NCI-H82 treated with DMSO at 0.1 percent for 48 hours (cell line): ENCODE measurements around the gene CCL25.

Source experiments
- DNase-seq: peaks from one replicate; lab custom pipeline; 2025; ENCODE audit not compliant: unreplicated experiment; lab: John Stamatoyannopoulos, UW

CCL25 gene

DNA sequence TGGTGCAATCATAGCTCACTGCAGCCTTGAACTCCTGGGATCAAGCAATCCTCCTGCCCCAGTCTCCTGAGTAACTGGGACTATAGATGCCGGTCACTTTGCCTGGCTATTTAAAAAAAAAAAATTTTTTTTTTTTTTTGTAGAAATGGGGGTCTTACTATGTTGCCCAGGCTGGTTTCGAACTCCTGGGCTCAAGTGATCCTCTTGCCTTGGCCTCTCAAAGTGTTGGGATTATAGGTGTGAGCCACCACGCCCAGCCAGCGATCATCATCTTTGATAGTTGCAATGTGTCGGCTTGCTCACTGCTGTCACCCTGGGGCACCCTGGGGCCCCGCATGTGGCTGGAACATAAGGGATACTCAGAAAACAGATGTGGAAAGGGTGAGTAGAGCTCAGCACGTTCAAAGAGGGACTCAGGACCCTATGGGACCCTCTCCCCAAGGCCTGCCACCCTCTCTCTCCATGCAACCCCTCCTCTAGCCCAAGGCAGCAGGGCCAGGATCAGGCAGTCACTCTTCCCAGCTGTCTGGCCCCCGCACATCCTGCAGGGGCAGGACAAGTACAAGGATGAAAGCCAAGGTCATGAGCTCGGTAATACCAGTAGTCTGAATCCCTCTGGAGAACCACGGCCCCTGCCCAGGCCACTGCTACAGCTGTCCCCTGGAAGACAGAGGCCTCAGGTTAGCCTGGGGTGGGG is 6.5 kb upstream of the CCL25 start:
- no peak for DNase-seq

DNA sequence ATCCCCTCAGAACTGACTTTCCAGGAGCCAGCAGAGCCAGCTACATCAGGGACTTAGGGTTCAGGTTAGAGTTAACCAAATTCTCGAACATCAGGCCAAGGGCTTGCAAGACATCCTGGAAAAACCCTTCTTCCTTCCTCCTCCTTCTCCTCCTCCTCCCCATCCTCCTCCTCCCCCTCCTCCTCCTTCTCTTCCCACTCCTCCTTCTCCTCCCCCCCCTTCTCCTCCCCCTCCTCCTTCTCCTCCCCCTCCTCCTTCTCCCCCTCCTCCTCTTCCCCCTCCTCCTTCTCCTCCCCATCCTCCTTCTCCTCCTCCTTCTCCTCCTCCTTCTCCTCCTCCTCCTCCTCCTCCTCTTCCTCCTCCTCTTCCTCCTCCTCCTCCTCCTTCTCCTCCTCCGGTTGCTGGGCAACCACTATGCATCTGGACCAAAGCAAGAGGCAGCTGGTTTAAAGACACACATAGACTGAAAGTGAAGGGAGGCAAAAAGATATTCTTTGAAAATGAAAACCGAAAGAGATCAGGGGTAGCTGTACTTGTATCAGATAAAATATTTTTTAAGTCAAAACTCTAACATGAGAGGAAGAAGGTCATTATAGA is 5.9 kb upstream of the CCL25 start:
- no peak for DNase-seq

DNA sequence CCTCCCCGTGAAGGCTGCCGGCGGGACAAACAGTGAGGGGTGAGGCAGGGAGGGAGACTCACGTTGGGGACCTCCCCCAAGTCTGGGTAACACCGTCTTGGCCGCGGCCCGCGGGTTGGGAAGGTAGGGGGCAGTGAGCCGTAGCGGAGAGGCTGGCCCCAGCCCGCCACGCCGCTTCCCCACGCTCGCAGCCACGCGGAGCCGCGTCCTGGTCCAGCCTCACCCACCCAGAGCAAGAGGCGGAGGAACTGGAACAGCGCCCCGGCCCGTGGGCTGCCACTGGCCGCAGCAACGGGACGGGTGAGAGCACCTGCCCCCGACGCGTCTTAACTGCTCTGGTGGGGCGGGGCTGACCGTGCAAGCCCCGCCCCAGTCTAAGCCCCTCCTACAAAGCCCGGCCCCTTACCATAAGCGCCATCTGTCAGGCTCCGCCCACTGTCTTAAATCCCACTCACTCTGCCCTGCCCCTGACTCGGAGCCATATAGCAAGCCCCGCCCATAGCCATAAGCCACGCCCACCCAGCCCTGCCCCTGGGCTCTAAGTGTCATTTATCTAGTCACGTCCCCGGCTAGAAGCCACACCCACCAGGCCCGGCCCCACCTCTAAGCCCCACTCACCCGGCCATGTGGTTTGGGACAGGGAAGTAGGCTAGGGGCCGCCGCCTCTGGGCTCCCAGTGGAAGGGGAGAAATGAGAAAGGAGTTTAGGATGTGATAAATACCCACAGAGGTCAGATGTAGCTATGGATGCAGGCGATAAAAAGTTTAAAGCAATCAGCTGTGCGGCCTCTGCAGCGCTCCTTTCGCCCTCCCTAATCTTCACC is 2.1 kb upstream of the CCL25 start:
- DNase-seq = peak; percentile 94

DNA sequence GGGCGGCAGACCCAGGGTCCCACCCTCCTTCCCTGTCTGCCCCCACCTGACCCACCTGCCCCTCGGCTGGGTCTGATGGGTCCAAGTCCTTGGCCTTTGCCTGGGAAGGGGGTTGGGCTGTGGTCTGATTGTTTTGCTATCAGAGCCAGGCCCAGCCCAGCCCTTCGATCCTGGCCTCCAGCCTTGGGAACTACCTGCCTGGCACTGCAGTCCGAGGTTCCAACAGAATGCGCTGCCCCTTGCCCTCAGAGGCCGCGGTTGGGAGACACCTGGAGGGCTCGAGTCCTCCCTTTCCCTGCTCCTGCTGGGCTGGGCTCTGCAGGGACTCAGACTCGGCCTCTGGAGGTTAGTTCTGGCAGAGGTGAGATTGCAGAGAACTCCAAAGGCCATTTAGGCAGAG is 1.6 kb downstream of the CCL25 start:
- DNase-seq = no peak

DNA sequence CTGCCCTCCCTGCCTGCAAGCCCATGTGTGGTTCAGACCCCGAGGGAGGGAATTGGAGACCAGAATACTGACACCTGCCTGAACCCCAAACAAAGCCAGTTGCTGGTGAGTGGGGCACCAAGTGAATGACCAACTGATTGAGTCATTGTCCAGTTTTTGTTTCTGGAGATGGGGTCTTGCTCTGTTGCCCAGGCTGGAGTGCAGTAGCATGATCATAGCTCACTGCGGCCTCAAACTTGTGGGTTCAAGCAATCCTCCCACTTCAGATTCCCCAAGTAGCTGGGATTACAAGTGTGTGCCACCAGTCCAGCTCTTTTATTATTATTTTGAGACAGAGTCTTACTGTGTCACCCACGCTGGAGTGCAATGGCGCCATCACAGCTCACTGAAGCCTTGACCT is 4.0 kb downstream of the CCL25 start:
- no peak for DNase-seq

DNA sequence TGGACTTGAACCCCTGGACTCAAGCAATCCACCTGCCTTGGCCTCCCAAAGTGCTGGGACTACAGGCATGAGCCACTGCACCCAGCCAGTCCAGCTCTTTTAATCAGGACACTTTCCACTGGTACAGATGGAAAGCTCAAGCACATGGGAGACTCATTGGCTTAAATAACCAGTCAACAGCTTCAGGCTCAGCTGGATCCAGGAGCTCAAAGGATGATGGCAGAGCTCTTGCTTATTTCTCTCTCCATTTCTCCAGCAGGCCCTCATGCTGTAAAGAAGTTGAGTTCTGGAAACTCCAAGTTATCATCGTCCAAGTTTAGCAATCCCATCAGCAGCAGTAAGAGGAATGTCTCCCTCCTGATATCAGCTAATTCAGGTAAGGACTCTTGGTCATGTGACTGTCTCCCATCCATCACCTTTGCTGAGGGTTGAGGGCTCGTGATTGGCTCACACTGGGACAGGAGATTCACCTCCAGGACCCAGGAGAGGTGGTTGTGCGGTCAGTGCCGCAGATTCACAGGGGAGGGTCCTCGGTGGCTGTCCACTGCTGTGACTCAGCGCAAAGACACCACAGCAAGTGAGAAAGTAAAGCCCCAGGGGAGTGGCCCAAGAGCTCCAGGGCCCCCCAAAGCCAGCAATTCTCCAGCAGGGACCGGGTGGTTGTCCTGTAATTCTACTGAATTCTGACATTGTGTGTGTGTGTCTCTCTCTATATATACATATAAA is 5.1 kb downstream of the CCL25 start:
- no peak for DNase-seq

DNA sequence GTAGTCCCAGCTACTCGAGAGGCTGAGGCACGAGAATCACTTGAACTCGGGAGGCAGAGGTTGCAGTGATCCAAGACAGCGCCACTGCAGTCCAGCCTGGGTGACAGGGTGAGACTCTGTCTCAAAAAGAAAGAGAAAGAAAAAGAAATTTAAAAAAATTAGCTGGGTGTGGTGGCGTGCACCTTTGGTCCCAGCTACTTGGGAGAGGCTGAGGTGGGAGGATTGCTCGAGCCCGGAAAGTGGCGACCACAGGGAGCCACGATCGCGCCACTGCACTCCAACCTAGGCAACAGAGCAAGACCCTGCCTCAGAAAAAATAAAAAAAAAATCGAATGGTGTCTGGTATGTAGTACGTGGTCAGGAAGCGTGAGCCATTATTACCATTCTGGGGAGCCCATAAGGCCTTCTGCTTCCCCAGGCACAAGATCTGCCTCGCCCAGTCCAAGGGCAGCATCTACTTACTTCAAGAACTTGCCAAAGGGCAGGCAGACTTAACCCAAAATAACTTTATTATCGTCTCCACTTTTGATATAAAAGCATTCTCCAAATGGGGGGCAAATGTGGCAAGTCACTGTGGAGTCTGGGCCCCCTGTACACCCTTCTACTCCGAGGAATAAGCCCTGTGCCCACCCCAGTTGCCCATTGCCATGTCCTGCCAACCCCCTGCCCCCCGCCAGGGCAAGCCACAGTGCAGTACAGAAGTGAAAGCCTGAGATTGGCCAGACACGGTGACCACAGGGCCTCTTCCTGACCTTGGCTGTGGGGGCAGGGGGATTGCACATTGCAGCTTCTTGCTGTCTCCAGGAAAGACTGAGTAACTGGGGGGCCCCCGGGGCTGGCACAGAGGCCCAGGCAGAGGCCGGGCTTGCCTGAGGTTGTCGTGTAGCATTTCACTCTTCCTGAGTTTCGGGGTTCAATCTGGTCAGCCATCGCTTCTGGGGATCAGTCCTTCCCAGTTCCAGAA is 12.6 kb downstream of the CCL25 start:
- no peak for DNase-seq

DNA sequence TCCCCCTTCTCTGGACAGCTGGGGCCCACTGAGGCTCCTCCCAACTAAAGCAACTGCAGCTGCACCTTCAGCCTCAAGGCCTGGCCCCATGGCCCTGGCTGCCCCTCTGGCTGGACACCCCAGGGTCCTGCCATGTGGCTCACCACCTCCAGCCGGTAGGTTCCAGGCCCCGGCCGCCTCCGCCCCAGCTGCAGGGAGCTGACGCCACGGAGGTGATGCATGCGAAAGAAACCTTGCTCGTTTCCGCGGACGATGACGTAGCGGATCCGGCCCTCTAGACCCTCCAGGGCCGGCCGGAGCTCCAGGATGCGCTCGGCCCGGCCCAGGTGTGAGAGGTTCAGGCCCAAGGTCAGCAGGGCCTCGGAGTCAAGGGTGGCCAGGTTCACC is 13.3 kb downstream of the CCL25 start:
- no peak for DNase-seq

DNA sequence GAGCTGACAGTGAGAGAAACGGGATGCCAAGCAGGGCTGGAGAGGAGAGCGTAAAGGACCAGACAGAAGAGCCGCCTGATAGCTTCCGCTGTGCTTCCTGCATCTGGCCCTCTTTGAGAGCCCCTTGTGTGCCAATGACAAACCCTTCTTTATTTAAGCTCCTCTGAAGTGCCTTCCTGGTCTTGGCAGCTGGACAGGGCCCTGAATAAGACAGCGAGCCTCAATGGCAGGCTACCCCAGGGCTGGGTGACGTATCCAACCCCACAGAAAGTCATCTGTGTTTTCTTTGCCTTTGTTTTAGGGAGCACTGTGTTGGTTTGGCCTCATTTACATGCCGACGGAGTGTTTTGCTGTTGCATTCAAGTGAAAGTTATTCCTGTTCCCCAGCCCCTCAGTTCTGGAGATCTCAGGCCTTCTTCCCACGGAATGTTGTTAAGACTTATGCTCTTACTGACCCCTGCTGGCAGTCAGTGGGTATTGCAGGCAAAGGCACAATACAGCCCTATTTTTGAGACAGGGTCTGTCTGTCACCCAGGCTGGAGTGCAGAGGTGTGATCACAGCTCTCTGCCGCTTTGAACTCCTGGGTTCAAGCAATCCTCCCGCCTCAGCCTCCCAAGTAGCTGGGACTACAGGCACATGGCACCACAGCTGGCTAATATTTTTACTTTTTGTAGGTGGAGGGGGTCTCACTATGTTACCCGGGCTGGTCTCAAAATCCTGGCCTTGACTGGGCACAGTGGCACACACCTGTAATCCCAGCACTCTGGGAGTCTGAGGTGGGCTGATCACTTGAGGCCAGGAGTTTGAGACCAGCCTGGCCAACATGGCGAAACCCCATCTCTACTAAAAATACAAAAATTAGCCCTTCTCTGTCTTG is 16.8 kb downstream of the CCL25 start:
- no peak for DNase-seq

DNA sequence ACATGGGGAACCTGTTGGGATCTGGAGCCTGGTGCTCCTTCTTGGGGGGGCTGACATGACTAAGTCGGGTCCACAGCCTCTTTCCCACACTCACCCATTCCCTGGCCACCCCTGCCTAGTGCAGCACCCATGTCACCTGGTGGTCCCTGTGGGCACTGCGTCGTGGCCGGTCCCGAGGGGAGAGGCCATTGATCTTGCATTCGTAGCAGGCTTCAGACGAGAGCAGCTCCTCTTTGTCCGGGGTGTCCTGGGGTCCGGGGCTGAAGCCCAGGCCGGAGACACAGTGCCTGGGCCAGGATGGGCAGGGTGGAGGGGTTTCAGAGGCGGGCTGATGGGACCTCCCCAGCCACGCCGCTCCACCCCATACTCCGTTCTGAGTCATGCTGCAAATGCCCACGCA is 19.4 kb downstream of the CCL25 start:
- no peak for DNase-seq

DNA sequence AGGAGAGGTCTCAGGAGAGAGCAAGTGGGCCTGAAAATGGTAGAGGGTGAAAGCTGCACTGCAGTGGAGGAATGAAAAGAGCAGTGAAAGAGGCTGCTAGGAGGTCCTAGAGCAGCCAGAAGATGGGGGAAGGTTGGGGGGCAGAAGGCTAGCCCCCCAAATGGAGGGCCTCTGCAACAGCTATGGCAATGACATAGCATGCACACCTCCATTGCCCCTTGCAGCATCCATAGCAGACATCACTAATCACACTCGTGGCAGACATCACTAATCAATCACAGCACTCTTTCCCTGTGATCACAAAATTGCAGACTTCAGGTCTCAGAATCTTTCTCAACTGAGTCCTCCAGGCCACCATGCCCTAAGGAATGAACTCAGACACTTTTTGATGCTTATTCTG is 21.9 kb downstream of the CCL25 start:
- DNase-seq = no peak

DNA sequence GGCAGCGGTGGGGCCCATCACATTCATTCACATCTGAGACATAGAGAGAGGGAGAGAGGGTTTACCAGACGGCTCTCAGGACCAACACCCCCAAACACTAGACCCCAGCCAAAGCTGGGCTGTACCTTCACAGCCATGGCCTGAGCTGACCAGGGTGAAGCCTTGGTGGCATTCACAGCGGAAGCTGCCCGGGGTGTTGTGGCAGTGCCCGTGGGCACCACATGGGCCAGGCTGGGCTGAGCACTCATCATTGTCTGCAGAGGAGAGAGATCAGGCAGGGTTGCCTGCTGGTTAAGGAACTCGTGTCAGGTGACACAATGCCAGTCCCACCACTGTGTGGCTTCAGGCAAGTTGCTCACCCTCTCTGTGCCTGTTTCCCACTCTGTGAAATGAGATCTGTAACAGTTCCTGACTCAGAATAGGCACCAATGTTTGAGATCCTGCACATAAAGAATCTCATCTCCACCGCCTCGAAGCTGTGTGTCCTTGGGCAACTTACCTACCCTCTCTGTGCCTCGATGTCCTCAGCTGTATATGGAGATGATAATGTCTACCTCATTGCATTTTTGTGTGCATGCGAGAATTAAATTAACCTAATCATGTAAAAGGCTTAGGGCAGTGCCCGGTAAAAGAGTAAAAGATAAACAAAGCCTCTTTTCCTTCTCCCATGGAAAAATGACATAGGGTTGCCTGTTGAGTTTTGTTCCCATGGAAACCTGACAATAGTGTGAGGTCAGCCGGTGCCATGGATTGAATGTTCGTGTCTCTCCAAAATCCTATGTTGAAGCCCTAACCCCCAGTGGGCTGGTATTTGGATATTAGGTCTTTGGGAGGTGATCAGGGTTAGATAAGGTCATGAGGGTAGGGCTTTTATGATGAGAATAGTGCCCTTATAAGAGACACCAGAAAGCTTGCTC is 22.9 kb downstream of the CCL25 start:
- DNase-seq = no peak

DNA sequence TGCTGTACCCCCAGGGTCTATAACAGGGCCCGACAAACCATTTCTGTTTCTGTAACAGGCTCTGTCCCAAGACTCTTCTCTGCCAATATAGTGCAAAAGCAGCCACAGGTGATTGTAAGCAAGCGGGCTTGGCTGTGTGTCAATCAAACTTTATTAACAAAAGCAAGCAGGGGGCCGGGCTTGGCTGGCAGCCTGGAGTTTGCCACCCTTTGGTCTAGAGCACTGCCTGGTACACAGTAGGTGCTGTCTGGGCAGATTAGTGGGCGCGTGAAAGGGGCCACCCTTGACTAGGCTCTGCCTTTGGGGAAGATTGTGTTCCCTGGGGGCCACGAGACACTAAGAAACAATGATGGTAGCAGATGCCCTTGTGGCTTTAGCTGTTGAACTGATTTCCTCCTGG is 27.4 kb downstream of the CCL25 start:
- no peak for DNase-seq

DNA sequence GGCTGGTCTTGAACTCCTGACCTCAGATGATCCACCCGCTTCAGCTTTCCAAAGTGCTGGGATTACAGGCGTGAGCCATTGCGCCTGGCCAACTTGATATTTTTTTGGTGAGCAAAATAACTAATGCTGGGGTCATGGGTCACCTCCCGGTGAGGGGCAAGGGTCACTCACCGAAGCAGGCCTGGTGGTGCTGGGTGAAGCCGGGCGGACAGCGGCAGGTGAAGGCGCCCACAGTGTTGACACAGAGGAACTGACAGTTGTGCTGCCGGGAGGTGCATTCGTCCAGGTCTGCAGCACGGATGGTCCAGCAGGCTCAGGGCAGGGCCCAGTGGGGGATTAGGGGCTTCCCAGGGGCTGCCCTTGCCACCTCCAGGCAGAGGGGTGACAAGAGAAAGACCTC is 28.3 kb downstream of the CCL25 start:
- DNase-seq = no peak

DNA sequence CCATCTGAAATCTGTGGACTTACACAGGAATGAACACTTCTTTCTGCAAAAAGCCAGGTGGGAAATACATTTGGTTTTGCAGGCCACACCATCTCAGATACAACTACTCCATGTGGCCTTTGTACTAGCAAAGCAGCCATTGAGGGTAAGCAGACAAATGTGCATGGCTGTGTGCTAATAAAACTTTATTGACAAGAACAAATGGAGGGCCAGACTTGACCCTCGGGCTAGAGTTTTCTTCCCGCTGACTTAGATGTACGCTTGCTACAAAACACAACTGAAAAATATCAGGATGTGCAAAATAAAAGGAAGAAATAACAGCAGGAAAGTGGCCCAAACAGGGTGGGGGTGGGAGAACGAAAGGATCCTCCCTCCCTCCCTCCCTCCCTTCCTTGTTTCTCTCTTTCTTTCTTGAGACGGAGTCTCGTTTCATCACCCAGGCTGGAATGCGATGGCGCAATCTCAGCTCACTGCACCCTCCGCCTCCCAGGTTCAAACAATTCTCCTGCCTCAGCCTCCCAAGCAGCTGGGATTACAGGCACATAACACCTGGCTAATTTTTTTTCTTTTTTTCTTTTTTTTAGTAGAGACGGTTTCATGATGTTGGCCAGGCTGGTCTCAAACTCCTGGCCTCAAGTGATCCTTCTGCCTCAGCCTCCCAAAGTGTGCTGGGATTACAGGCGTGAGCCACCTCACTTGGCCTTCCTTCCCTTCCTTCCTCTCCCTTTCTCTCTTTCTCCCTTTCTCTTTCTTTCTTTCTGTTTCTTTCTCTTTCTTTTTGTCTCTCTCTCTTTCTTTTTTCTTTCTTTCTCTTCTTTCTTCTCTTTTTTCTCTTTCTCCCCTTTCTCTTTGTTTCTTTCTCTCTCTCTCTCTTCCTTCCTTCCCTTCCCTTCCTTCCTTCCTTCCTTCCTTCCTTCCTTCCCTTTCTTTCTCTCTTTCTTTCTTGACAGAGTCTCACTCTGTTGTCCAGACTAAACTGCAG is 29.3 kb downstream of the CCL25 start:
- DNase-seq = no peak

DNA sequence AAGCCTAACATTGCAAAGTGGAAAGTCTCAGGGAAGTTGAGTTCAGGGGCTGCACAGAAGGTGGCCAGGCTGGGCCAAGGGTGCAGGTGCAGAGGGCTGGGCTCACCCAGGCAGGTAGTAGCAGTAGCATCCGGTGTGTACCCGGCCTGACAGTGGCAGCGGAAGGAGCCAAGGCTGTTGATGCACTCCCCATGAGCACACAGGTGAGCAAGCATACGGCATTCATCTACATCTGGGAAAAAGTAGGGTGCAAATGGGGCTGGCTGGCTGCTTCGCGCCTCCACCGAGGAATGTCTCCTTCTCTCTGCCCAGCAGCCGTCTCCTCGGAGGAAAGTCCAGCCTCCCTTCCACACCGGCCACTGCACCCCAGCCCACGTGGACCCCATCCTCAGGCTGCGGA is 30.6 kb downstream of the CCL25 start:
- DNase-seq = no peak

DNA sequence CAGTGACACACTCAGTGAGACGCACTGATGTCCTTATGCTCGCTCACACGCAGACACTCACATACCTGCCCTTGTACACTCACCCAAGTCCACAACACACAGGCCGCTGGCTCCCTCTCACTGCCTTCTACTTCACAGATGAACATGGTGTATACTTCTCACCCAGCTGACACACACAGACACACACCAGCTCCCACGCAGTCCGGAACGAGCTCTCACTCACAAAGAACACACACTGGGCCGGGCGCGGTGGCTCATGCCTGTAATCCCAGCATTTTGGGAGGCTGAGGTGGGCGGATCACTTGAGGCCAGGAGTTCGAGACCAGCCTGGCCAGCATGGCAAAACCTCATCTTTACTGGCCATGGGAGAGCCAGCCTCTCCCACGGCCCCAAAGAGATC is 31.6 kb downstream of the CCL25 start:
- DNase-seq = no peak
